ENCODE data around the gene RIMBP3C.

DNA sequence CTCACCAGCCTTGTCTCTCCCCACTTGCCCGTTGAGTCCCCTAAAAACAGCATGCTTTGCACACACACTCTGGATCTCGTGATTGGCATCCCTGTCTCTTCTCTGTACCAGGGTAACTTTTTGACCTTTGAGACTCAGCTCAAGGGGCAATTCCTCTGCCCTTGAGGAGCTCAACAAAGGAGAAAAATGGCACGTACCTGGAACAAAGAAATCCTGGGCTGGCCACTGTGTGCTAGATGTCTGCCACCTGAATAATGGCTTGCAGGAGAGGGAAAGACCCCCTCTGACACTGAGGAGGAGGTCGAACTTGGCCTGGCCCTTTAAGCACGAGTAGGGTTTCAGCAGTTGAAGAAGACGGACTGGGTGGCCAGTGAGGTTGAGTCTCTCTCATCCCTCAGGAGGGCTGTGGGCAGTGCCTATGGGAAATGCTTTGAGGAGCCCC is 22.1 kb upstream of the RIMBP3C start:
- TF ChIP-seq, protein P1, sequence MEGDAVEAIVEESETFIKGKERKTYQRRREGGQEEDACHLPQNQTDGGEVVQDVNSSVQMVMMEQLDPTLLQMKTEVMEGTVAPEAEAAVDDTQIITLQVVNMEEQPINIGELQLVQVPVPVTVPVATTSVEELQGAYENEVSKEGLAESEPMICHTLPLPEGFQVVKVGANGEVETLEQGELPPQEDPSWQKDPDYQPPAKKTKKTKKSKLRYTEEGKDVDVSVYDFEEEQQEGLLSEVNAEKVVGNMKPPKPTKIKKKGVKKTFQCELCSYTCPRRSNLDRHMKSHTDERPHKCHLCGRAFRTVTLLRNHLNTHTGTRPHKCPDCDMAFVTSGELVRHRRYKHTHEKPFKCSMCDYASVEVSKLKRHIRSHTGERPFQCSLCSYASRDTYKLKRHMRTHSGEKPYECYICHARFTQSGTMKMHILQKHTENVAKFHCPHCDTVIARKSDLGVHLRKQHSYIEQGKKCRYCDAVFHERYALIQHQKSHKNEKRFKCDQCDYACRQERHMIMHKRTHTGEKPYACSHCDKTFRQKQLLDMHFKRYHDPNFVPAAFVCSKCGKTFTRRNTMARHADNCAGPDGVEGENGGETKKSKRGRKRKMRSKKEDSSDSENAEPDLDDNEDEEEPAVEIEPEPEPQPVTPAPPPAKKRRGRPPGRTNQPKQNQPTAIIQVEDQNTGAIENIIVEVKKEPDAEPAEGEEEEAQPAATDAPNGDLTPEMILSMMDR (IDR thresholded peaks at IDR 0.05), result no peak
- TF ChIP-seq POLR2A (IDR thresholded peaks at IDR 0.05), result no peak

All from right lobe of liver (tissue), 4 donors.